ENCODE results near the gene GALNT10. TPM values are rescaled to one million over a fixed set of nuclear protein-coding genes. Genes with fewer than 3 reads are reported as not detected.

The GALNT10 gene
- total and polyA plus RNA-seq, 9 of the 15 experiments (the other 6 are each of a cell fraction or from before 2014, with no cell fraction given), result 4.6 to 37.1 (median 13.3) TPM

DNA sequence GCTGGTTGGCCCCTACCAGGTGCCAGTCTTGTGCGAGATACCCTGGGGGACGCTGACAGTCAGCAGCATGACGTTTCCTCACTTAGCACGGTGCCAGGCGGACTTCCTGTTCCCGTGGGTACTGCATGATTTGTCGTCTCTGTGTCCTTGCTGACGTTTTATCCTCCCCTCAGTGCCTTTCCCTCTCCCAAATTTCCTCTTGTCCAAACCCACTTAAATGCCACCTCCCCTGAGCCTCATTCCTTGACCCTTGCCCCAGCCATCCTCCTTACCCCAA lies 194.6 kb downstream of the GALNT10 start (continued):
- TF ChIP-seq, protein P1, sequence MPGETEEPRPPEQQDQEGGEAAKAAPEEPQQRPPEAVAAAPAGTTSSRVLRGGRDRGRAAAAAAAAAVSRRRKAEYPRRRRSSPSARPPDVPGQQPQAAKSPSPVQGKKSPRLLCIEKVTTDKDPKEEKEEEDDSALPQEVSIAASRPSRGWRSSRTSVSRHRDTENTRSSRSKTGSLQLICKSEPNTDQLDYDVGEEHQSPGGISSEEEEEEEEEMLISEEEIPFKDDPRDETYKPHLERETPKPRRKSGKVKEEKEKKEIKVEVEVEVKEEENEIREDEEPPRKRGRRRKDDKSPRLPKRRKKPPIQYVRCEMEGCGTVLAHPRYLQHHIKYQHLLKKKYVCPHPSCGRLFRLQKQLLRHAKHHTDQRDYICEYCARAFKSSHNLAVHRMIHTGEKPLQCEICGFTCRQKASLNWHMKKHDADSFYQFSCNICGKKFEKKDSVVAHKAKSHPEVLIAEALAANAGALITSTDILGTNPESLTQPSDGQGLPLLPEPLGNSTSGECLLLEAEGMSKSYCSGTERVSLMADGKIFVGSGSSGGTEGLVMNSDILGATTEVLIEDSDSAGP (CRISPR knock-in tag; IDR thresholded peaks at IDR 0.05), result no peak
- no peak for TF ChIP-seq L3MBTL2 (IDR thresholded peaks at IDR 0.05)
- TF ChIP-seq RFX7 (CRISPR knock-in tag; IDR thresholded peaks at IDR 0.05), result no peak
- no peak for TF ChIP-seq EZH2 (IDR thresholded peaks at IDR 0.05; ENCODE audit: borderline replicate concordance, low read depth, low read length)
- no peak for TF ChIP-seq KAT8 (IDR thresholded peaks at IDR 0.05; ENCODE audit: low read depth)
- TF ChIP-seq, protein P2, sequence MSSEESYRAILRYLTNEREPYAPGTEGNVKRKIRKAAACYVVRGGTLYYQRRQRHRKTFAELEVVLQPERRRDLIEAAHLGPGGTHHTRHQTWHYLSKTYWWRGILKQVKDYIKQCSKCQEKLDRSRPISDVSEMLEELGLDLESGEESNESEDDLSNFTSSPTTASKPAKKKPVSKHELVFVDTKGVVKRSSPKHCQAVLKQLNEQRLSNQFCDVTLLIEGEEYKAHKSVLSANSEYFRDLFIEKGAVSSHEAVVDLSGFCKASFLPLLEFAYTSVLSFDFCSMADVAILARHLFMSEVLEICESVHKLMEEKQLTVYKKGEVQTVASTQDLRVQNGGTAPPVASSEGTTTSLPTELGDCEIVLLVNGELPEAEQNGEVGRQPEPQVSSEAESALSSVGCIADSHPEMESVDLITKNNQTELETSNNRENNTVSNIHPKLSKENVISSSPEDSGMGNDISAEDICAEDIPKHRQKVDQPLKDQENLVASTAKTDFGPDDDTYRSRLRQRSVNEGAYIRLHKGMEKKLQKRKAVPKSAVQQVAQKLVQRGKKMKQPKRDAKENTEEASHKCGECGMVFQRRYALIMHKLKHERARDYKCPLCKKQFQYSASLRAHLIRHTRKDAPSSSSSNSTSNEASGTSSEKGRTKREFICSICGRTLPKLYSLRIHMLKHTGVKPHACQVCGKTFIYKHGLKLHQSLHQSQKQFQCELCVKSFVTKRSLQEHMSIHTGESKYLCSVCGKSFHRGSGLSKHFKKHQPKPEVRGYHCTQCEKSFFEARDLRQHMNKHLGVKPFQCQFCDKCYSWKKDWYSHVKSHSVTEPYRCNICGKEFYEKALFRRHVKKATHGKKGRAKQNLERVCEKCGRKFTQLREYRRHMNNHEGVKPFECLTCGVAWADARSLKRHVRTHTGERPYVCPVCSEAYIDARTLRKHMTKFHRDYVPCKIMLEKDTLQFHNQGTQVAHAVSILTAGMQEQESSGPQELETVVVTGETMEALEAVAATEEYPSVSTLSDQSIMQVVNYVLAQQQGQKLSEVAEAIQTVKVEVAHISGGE (CRISPR knock-in tag; IDR thresholded peaks at IDR 0.05), result no peak
- TF ChIP-seq, protein P3, sequence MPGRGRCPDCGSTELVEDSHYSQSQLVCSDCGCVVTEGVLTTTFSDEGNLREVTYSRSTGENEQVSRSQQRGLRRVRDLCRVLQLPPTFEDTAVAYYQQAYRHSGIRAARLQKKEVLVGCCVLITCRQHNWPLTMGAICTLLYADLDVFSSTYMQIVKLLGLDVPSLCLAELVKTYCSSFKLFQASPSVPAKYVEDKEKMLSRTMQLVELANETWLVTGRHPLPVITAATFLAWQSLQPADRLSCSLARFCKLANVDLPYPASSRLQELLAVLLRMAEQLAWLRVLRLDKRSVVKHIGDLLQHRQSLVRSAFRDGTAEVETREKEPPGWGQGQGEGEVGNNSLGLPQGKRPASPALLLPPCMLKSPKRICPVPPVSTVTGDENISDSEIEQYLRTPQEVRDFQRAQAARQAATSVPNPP (IDR thresholded peaks at IDR 0.05; ENCODE audit: borderline replicate concordance, insufficient read depth, insufficient read length), result no peak
- TF ChIP-seq FOXM1 (IDR thresholded peaks at IDR 0.05; ENCODE audit: low read depth), result no peak
- TF ChIP-seq FOXM1 (CRISPR knock-in tag; IDR thresholded peaks at IDR 0.05; ENCODE audit: low read depth), result no peak

Measured in K562 (cell line).